GM13976 (cell line): ENCODE measurements around the gene NANOS2.

Experiments used
- DNase-seq: peaks from one replicate; pipeline ENCODE4 v3.0.0; 2012; ENCODE audit warnings: low spot score
- in situ Hi-C: fragments of 300-500 bp; cut with MboI; formaldehyde crosslinking; loops from one replicate; pipeline ENCODE4 v1.12.0; 2022; ENCODE audit warnings: low sequenced_read_pairs, mixed read lengths, inconsistent platforms; ENCODE audit not compliant: unreplicated experiment
- TF ChIP-seq, protein P1 (sequence below): IDR thresholded peaks from 2 replicates; pipeline ENCODE4 v1.5.1; 2012; ENCODE audit warnings: borderline replicate concordance, mild to moderate bottlenecking; ENCODE audit not compliant: insufficient read depth; ENCODE audit errors: extremely low read depth, missing control alignments, control extremely low read depth

NANOS2 gene

DNA sequence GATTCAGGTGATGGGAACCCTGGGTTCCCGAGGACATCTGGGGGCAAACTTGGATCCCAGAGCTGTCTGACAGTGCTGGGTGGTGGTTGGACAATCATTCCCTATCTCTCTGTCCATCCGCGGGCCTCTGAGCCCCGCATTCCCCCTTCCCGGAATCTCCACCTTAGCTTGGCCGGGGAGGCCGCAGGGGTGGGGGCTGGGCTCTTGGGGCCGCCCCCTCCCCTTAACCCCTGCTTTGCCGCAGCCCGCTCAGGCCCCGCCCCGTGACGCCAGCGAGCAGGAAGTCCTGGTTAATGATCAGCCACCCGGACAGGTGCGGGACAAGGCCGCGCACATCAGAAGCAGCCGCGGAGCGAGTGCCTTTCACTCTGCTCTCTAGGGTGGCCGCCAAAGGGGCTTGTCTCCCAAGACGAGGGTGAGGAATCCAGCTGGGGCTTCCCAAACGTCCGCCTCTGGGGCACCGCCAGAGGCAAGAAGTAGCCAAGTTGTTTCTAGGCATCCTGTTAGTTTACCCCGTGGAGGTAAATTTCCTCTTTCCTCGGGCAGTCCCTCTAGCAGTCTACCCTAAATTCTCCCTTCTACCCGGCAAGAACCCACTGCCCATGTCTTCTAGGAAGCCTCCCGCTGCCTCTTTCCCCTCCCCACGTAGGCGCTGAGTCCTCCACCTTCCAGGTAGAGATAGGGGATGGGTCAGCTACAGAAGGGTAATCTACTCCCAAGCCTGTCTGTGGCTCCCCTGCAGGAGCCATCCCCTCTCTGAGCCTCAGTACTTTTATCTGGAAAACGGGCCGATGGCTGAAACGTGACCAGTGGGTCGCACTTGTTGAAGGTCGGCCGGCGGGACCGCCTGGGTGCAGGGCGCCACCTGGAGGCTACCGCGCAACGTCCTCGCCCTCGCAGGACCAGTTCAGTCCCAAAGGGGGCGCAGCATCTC is 31.7 kb downstream of the NANOS2 start:
- DNase-seq: peak; percentile 90
- in situ Hi-C loops: no loop called here

DNA sequence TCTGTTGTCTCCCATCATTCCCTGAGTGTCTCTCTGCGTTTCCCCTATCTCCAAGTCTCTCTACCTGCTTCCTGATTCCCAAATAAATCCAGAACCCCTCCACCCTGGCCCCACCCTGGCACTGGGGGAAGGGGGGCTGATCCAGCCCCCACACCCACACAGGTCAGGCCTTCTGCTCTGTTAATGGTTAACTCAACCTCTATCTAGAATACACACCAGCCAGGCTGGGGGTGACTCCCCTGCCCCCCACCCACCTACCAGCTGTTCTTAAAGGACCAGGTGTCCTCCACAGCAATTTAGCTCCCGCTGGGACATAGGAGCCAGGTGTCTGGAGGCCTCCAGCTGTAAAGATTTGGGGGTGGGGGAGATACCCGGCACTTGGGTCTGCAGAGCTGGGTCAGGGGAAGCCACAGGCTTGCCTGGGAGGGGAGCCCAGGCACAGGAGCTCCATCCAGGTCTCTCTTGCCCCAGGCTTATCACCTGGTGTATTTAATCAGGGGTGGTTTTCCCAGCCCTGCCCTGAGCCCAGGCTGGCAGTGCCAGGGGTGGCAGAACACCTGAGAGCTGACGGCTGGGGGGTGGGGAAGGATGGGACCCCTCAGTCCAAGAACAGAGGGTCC is 32.6 kb downstream of the NANOS2 start:
- no peak for DNase-seq
- in situ Hi-C loops: no loop called here
- TF ChIP-seq, protein P1, sequence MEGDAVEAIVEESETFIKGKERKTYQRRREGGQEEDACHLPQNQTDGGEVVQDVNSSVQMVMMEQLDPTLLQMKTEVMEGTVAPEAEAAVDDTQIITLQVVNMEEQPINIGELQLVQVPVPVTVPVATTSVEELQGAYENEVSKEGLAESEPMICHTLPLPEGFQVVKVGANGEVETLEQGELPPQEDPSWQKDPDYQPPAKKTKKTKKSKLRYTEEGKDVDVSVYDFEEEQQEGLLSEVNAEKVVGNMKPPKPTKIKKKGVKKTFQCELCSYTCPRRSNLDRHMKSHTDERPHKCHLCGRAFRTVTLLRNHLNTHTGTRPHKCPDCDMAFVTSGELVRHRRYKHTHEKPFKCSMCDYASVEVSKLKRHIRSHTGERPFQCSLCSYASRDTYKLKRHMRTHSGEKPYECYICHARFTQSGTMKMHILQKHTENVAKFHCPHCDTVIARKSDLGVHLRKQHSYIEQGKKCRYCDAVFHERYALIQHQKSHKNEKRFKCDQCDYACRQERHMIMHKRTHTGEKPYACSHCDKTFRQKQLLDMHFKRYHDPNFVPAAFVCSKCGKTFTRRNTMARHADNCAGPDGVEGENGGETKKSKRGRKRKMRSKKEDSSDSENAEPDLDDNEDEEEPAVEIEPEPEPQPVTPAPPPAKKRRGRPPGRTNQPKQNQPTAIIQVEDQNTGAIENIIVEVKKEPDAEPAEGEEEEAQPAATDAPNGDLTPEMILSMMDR: no peak

More for the DNA sequence above, 31.7 kb downstream of the NANOS2 start:
- TF ChIP-seq, protein P1: peak; percentile 100

DNA sequence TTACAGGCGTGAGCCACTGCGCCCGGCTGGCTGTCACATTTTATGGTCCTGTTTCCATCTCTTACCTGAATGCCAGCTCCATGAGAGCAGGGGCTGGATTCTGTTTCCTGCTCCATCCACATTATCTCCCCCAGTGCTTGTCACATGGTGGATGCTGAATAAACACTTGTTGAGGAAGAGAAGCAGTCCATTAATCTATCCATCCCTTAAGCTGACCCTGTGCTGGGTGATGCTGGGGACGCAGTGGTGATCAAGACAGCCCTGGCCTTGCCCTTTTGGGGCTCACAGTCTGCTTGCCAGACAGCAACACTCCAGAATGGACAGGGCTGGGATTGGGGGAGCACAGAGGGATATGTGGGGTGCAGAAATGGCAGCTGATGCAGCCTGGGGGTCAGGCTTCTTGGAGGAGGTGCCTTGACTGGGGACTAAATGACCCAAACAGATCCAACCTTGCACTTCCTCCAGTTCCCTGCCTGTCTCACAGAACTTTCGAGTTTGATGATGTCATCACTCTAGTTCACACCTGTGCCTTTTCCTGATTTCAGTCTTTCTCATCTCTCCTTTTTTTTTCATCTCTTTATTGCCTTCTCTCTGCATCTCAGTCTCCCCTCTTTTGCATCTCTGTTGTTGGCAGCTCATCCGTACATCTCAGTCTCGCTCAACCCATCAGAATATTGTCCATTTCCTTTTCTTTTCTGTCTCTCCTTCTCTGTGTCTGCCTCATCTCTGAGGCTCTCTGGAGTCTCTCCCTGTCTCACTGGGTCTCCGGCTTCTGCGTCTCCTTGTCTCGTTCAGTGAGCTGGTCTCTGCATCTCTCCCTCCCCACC is 33.3 kb downstream of the NANOS2 start:
- DNase-seq: no peak
- TF ChIP-seq, protein P1: no peak

DNA sequence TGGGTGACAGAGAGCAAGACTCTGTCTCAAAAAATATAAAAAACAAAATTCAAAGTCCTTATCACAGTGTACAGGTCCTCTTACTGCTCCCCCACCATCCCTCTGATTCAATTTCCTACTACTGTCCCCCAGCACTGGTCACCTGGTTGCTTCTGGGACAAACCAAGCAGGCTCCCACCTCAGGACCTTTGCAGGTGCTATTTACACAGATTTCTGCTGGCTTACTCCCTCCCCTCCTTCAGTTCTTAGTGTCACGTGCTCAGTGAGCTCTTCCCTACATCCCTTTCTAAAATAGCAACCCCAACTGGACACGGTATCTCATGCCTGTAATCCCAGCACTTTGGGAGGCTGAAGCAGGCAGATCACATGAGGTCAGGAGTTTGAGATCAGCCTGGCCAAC is 34.6 kb downstream of the NANOS2 start:
- in situ Hi-C loops: no loop called here
- no peak for DNase-seq
- TF ChIP-seq, protein P1: no peak

More for the DNA sequence above, 33.3 kb downstream of the NANOS2 start:
- in situ Hi-C loops: no loop called here

DNA sequence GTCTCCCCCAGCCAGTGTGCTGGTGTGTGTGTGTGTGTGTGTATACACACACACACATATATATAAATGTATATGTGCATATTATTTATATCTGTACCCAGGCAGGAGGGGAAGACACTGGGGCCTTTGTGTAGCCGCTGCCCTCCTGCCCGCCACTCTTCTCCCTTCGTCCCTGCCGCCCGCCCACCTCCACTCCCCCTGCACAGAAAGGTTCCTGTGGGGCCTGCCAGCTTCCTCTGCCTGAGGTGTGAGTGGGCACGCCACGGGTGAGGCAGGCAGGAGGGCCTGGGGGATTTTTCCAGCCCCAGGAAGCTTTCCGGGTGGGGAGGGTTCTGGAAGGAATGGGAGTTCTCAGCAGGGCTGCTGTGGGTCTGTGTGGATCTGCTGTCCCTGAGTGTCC is 35.5 kb downstream of the NANOS2 start:
- DNase-seq: no peak
- TF ChIP-seq, protein P1: no peak
- in situ Hi-C loops: no loop called here
